ENCODE results near the gene CP.

The CP gene

GRCh38 chr3:149129326-149130205, 92.1 kb downstream of the CP start, which contains the start of gene HPS3:
Gene HPS3, plus strand, starts transcription at chr3:149129638. Its CDS starts 86 bp downstream, at chr3:149129724.
- peak within 1 kb of the TSS; percentile 41 for H3K27ac ChIP-seq
- no peak for DNase-seq (ENCODE audit: low read depth, low spot score)

GRCh38 chr3:149128821-149129220, 92.8 kb downstream of the CP start:
- no peak overlapping the region for H3K27ac ChIP-seq
- no peak for DNase-seq (ENCODE audit: low read depth, low spot score)

- no peak overlapping the region for H3K27ac ChIP-seq
- DNase-seq (ENCODE audit: low read depth, low spot score), result no peak
These were observed 98.7 kb downstream of the CP start for GRCh38 chr3:149122721-149123578.
